ENCODE results near the gene SPAG5. TPM values are rescaled to one million over a fixed set of nuclear protein-coding genes. Genes with fewer than 3 reads are reported as not detected.

SPAG5 gene
- total RNA-seq, 4 donors from 2014 or later: 10.0 to 28.3 (median 16.2) TPM

- DNase-seq: no peak
- TF ChIP-seq CTCF (IDR thresholded peaks at IDR 0.05) (no peak), POLR2A (IDR thresholded peaks at IDR 0.05) (no peak)
- Histone ChIP-seq H3K36me3 (peaks cover 46 to 100% (median 79%) of the 10 kb centered on the region in 3 donors), H3K4me3 (no peak overlapping the region), H3K27me3 (no peaks in the 10 kb centered on the region), H3K9me3 (no peaks in the 10 kb centered on the region), H3K27ac (no peak overlapping the region), H3K4me1 (no peaks in the 10 kb centered on the region)
- 84 to 87% methylated on average over 2 of the region's 2 CpGs for WGBS, 2 donors
- intact Hi-C loops (cut with DNase I): no loop called here
These were observed 21.2 kb upstream of the SPAG5 start for GRCh38 chr17:28620010-28620409.

GRCh38 chr17:28618464-28618863 lies 19.6 kb upstream of the SPAG5 start:
- Histone ChIP-seq H3K4me1 (no peaks in the 10 kb centered on the region), H3K9me3 (no peaks in the 10 kb centered on the region), H3K27ac (no peak overlapping the region), H3K27me3 (no peaks in the 10 kb centered on the region), H3K36me3 (peaks cover 42 to 100% (median 78%) of the 10 kb centered on the region in 3 donors), H3K4me3 (no peak overlapping the region)
- DNase-seq: no peak
- no peak for TF ChIP-seq CTCF (IDR thresholded peaks at IDR 0.05)
- TF ChIP-seq POLR2A (IDR thresholded peaks at IDR 0.05): no peak
- WGBS, 2 donors: 91 to 92% methylated on average over 3 of the region's 3 CpGs
- intact Hi-C loops (cut with DNase I): loop anchor here (10.0 kb wide), 1 partner anchor 124 kb away; no protein-coding TSS in a partner anchor

GRCh38 chr17:28616281-28616680 lies 17.5 kb upstream of the SPAG5 start:
- TF ChIP-seq POLR2A (IDR thresholded peaks at IDR 0.05) (no peak), CTCF (IDR thresholded peaks at IDR 0.05) (no peak)
- intact Hi-C loops (cut with DNase I): loop anchor here (10.0 kb wide), 1 partner anchor 121 kb away; no protein-coding TSS in a partner anchor
- H3K36me3 ChIP-seq: peaks cover 42 to 99% (median 67%) of the 10 kb centered on the region in 3 donors
- DNase-seq: no peak
- no peak overlapping the region for H3K4me3 ChIP-seq
- 78 to 84% methylated on average over 5 to 7 of the region's 7 CpGs for WGBS, 2 donors
- no peaks in the 10 kb centered on the region for H3K4me1 ChIP-seq
- H3K9me3 ChIP-seq: no peaks in the 10 kb centered on the region
- no peaks in the 10 kb centered on the region for H3K27me3 ChIP-seq
- no peak overlapping the region for H3K27ac ChIP-seq

GRCh38 chr17:28615260-28615940 lies 16.6 kb upstream of the SPAG5 start:
- H3K36me3 ChIP-seq: peaks cover 39 to 99% (median 59%) of the 10 kb centered on the region in 3 donors
- H3K9me3 ChIP-seq: no peaks in the 10 kb centered on the region
- no peak overlapping the region for H3K27ac ChIP-seq
- H3K4me3 ChIP-seq: no peak overlapping the region
- no peaks in the 10 kb centered on the region for H3K27me3 ChIP-seq
- 70 to 91% methylated on average over 2 to 4 of the region's 4 CpGs for WGBS, 2 donors
- intact Hi-C loops (cut with DNase I): loop anchor here (10.0 kb wide), 1 partner anchor 121 kb away; no protein-coding TSS in a partner anchor
- DNase-seq: no peak
- no peak for TF ChIP-seq POLR2A (IDR thresholded peaks at IDR 0.05)
- TF ChIP-seq CTCF (IDR thresholded peaks at IDR 0.05): no peak
- H3K4me1 ChIP-seq: no peaks in the 10 kb centered on the region

GRCh38 chr17:28613931-28614381 lies 15.1 kb upstream of the SPAG5 start, which contains the start of gene RSKR:
TSS of gene RSKR (minus strand) at chr17:28614185. CDS start at chr17:28614161, 24 bp downstream.
- TF ChIP-seq CTCF (IDR thresholded peaks at IDR 0.05): no peak
- no peak for TF ChIP-seq POLR2A (IDR thresholded peaks at IDR 0.05)
- Histone ChIP-seq H3K4me1 (no peaks in the 10 kb centered on the region), H3K27me3 (no peaks in the 10 kb centered on the region), H3K36me3 (peaks cover 28 to 93% (median 45%) of the 10 kb centered on the region in 3 donors), H3K27ac (no peak within 1 kb of the TSS), H3K9me3 (no peaks in the 10 kb centered on the region), H3K4me3 (no peak within 1 kb of the TSS)
- no peak for DNase-seq
- 62 to 89% methylated on average over 4 to 5 of the region's 5 CpGs for WGBS, 2 donors
- intact Hi-C loops (cut with DNase I): loop anchor here (10.0 kb wide), 1 partner anchor 119 kb away; no protein-coding TSS in a partner anchor

All from esophagus squamous epithelium (tissue), 5 donors.